WTC11 (cell line): Measurements from ENCODE around the gene CCNT1. TPM values are rescaled to one million over a fixed set of nuclear protein-coding genes. Genes with fewer than 3 reads are reported as not detected.
A peak's percentile ranks its signal among the peaks of the same experiment; 100 is the strongest.

Experiments used
- ATAC-seq: fragments of 200-7000 bp; cut with Tn5 transposase; 2 replicates; pipeline ENCODE4 v1.10.0; 2021; ENCODE audit warnings: mild to moderate bottlenecking, moderate library complexity
- CTCF ChIA-PET: fragments of 300-600 bp; sonication (Branson Sonifier 250); formaldehyde crosslinking; loops from one replicate; lab custom pipeline; 2021; ENCODE audit warnings: antibody characterized with exemption; lab: Charles Lee
- POLR2A ChIA-PET: fragments of 350-600 bp; sonication (Branson Sonifier 250); formaldehyde crosslinking; loops from one replicate; lab custom pipeline; 2021; ENCODE audit warnings: antibody characterized with exemption; lab: Charles Lee
- DNase-seq: peaks from one replicate; pipeline ENCODE4 v3.0.0; 2021; ENCODE audit warnings: low spot score
- H3K27ac Mint-ChIP-seq: 2 replicates; pipeline ENCODE4 v1.8.0; 2021; ENCODE audit warnings: mixed read lengths
- H3K27me3 Mint-ChIP-seq: 2 replicates; pipeline ENCODE4 v1.8.0; 2021; ENCODE audit warnings: low read depth, mild to moderate bottlenecking, moderate library complexity, mixed read lengths
- H3K36me3 Mint-ChIP-seq: 2 replicates; pipeline ENCODE4 v1.8.0; 2021; ENCODE audit warnings: mixed read lengths
- H3K4me1 Mint-ChIP-seq: 2 replicates; pipeline ENCODE4 v1.8.0; 2022; ENCODE audit warnings: mixed read lengths
- H3K4me3 Mint-ChIP-seq: 2 replicates; pipeline ENCODE4 v1.8.0; 2021; ENCODE audit warnings: mild to moderate bottlenecking, moderate library complexity, mixed read lengths
- H3K9me3 Mint-ChIP-seq: 2 replicates; pipeline ENCODE4 v1.8.0; 2021; ENCODE audit warnings: mixed read lengths
- ATF2 ChIP-seq: sonication (generic); formaldehyde crosslinking; IDR thresholded peaks from 2 replicates; pipeline ENCODE4 v1.8.1; 2022; ENCODE audit warnings: low read depth, missing genetic modification reagents, borderline replicate concordance
- CTCF ChIP-seq: fragments of 200-600 bp; IDR thresholded peaks from 2 replicates; pipeline ENCODE4 v1.8.0; 2022; ENCODE audit warnings: antibody characterized with exemption
- ELF4 ChIP-seq: sonication (generic); formaldehyde crosslinking; IDR thresholded peaks from 2 replicates; pipeline ENCODE4 v1.8.1; 2022; ENCODE audit warnings: low read depth, mild to moderate bottlenecking, moderate library complexity, missing genetic modification reagents
- ESRRA ChIP-seq: sonication (generic); formaldehyde crosslinking; IDR thresholded peaks from 2 replicates; pipeline ENCODE4 v1.8.1; 2022; ENCODE audit warnings: mild to moderate bottlenecking, missing genetic modification reagents, borderline replicate concordance
- JAZF1 ChIP-seq: fragments of 250-450 bp; sonication (Bioruptor Pico); IDR thresholded peaks from 2 replicates; pipeline ENCODE4 v1.9.0; 2021; ENCODE audit warnings: moderate library complexity, mild to moderate bottlenecking, inconsistent platforms
- NR2C2 ChIP-seq: sonication (generic); formaldehyde crosslinking; IDR thresholded peaks from 2 replicates; pipeline ENCODE4 v1.8.0; 2022; ENCODE audit warnings: mild to moderate bottlenecking, missing genetic modification reagents
- PRRX2 ChIP-seq: fragments of 250-450 bp; sonication (Bioruptor Pico); IDR thresholded peaks from 2 replicates; pipeline ENCODE4 v1.8.0; 2021; ENCODE audit warnings: mild to moderate bottlenecking
- TCF7 ChIP-seq: sonication (generic); formaldehyde crosslinking; IDR thresholded peaks from 2 replicates; pipeline ENCODE4 v1.8.0; 2022; ENCODE audit warnings: mild to moderate bottlenecking, low read depth, missing genetic modification reagents, moderate library complexity
- TP53 ChIP-seq: sonication (generic); formaldehyde crosslinking; IDR thresholded peaks from 2 replicates; pipeline ENCODE4 v1.8.1; 2023; ENCODE audit warnings: mild to moderate bottlenecking, missing genetic modification reagents
- USF1 ChIP-seq: sonication (generic); formaldehyde crosslinking; IDR thresholded peaks from 2 replicates; pipeline ENCODE4 v1.8.0; 2022; ENCODE audit warnings: mild to moderate bottlenecking, missing genetic modification reagents
- ZNF512 ChIP-seq: sonication (generic); formaldehyde crosslinking; IDR thresholded peaks from 2 replicates; pipeline ENCODE4 v1.8.1; 2022; ENCODE audit warnings: missing genetic modification reagents, borderline replicate concordance
- ZNF532 ChIP-seq: fragments of 250-450 bp; sonication (Bioruptor Pico); IDR thresholded peaks from 2 replicates; pipeline ENCODE4 v1.9.0; 2021; ENCODE audit warnings: mild to moderate bottlenecking, borderline replicate concordance
- total RNA-seq: library from RNA; stranded (reverse); gene quantifications from 3 replicates; pipeline ENCODE4 v1.2.3, GENCODE V29; 2021

CCNT1 gene
- total RNA-seq, 1 experiment from 2014 or later = 42.0 TPM

GRCh38 chr12:48686037-48686595 is 30.4 kb downstream of the CCNT1 start:
- H3K4me1 Mint-ChIP-seq = 0 out of 2 replicates have a peak, but pooled peaks cover 1% of the 10 kb centered on the region
- no peaks in the 10 kb centered on the region for H3K9me3 Mint-ChIP-seq
- ATAC-seq (no peak), DNase-seq (no peak)
- no peak overlapping the region for H3K27ac Mint-ChIP-seq
- 0 out of 2 replicates have a peak, but pooled peaks have one; percentile 75 for TF ChIP-seq PRRX2 (CRISPR knock-in tag)
- TF ChIP-seq TP53 (CRISPR knock-in tag) = no peak
- no peak for TF ChIP-seq ESRRA
- TF ChIP-seq NR2C2 (CRISPR knock-in tag) = no peak
- TF ChIP-seq CTCF = no peak
- TF ChIP-seq ZNF532 (CRISPR knock-in tag) = 0 out of 2 replicates have a peak, but pooled peaks have one; percentile 64
- H3K27me3 Mint-ChIP-seq = no peaks in the 10 kb centered on the region; the same call in 1 of the 2 replicates
- CTCF ChIA-PET = interaction anchor here (0.9 kb wide), 1 partner anchor 129 kb away, joined by 3 read pairs; no protein-coding TSS in a partner anchor
- POLR2A ChIA-PET = no interaction called here
- peaks cover 9% of the 10 kb centered on the region for H3K36me3 Mint-ChIP-seq
- no peak overlapping the region for H3K4me3 Mint-ChIP-seq

GRCh38 chr12:48683534-48683933 is 33.0 kb downstream of the CCNT1 start:
- no peak for TF ChIP-seq USF1 (CRISPR knock-in tag)
- no peak for TF ChIP-seq ATF2
- no peak for TF ChIP-seq TCF7
- no peak for TF ChIP-seq ELF4
- TF ChIP-seq ZNF512 (CRISPR knock-in tag) = no peak
- no peak for TF ChIP-seq JAZF1 (CRISPR knock-in tag)
- TF ChIP-seq, all 79 proteins: peak for 0
- no peaks in the 10 kb centered on the region for H3K9me3 Mint-ChIP-seq
- H3K27ac Mint-ChIP-seq = no peak overlapping the region
- H3K36me3 Mint-ChIP-seq = peaks cover 26% of the 10 kb centered on the region
- POLR2A ChIA-PET = interaction anchor here (1.2 kb wide), 1 partner anchor 181 kb away, joined by 3 read pairs; no protein-coding TSS in a partner anchor
- ATAC-seq = no peak
- H3K4me3 Mint-ChIP-seq = 0 out of 2 replicates have a peak overlapping the region, but pooled peaks have one; percentile 15
- H3K4me1 Mint-ChIP-seq = peaks cover 18% of the 10 kb centered on the region
- no peak for DNase-seq
- CTCF ChIA-PET = interaction anchor here (2.2 kb wide), 1 partner anchor 131 kb away, joined by 7 read pairs; no protein-coding TSS in a partner anchor
- no peaks in the 10 kb centered on the region; the same call in 1 of the 2 replicates for H3K27me3 Mint-ChIP-seq
